AG10803 (cell line): ENCODE measurements around the gene S100Z.
A peak's percentile ranks its signal among the peaks of the same experiment; 100 is the strongest.

Experiments
- DNase-seq: peaks from one replicate; pipeline ENCODE4 v3.0.0; 2010; ENCODE audit warnings: low read depth
- H3K4me3 ChIP-seq: 2 replicates; pipeline ENCODE4 v1.5.1; 2011; ENCODE audit warnings: mild to moderate bottlenecking, low read length, control low read depth
- CTCF ChIP-seq: conservative IDR thresholded peaks from 2 replicates; pipeline ENCODE4 v1.5.1; 2011; ENCODE audit warnings: mild to moderate bottlenecking, low read length, control low read depth, inconsistent platforms

S100Z gene

GRCh38 chr5:76861612-76862011, 11.8 kb downstream of the S100Z start:
- no peak overlapping the region for H3K4me3 ChIP-seq
- DNase-seq = no peak
- no peak for TF ChIP-seq CTCF

- H3K4me3 ChIP-seq = no peak overlapping the region
- TF ChIP-seq CTCF = no peak
- no peak for DNase-seq
These were observed 13.2 kb downstream of the S100Z start for GRCh38 chr5:76863001-76863400.

DNA sequence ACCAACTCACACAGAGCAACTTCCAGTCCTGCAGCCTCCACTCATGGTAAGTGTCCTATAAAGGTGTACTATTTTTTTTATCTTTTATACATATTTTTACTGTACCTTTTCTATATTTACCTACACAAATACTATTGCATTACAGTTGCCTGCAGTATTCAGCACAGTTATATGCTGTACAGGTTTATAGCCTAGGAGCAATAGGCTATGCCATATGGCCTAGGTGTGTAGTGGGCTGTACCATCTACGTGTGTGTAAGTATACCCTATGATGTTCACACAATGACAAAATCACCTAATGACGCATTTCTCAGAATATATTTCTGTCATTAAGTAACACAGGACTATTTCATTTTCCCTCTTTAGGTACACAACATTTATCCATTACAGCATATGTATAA, 16.7 kb downstream of the S100Z start:
- DNase-seq = no peak
- no peak overlapping the region for H3K4me3 ChIP-seq
- TF ChIP-seq CTCF = no peak

DNA sequence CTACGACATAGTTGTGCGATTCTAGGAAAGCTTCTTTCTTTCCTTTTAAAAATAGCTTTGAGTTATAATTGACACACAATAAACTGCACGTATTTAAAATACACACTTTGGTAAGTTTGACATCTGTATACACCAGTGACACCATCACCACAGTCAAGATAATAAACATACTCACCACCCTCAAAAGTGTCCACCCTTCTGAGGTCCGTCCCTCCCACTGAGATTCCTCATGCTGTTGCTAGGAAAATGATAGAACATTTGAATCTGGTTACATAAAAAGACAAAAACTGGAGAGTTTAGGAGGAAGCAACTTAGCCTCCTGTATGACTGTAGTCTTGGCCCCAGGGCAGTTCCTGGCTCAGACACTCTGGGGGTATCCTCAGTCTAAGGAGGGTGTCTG, 17.2 kb downstream of the S100Z start:
- no peak for DNase-seq
- no peak for TF ChIP-seq CTCF

DNA sequence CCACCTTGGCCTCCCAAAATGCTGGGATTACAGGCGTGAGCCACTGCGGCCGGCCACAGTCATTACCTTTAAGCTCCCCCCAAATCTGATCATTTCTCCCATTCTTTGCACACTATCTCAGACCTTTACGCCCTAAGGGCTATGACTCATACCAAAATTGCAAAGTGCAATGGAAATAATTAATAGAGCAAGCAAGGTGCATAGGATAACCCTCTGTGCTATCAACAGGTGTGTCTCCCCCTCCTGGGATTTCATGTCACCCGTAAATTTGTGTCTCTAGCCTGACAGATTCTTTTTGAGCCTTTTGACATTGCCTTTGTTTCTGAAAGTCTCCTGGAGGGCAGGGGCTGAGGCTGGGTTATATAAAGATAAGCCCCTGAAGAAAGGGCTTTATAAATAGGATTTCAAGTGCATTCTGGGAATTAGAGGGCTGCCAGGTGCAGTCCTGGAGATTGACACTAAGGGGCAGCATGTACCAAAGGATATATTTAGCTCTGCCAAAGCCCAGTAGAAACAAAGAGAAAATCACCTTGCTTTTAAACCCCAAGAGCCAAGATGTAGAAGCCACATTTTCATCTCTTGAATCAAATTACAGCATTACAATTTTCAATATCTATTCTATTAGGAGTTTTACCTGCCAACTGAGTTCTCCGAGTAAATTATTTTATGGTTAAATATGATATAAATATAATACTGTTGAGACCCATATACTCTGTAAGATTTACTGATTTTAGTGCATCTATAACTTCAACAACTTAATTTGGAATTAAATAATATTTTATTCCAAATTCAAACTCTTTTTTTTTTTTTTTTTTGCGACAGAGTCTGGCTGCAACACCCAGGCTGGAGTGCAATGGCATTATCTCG, 18.2 kb downstream of the S100Z start:
- peak; percentile 54 for DNase-seq
- no peak overlapping the region for H3K4me3 ChIP-seq
- TF ChIP-seq CTCF = peak; percentile 78

More for the DNA sequence above, 17.2 kb downstream of the S100Z start:
- H3K4me3 ChIP-seq = no peak overlapping the region

DNA sequence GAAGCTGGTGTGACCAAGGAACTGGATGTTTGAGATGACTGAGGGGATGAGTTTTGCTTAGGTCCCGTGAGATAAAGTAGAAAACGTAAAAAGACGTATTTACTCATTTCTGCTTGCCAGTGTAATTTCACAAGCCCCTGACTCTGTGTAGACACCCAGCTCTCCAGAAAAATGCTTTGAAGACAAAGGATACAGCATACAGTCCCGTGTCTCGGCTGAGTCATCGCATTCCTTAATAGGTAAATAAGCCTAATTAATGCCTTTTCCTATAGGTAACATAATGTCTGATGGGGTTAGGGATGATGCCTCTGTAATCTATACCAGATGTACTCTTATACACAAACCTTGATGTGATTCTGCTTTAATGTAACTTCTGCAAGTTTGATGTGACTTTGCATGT, 20.2 kb downstream of the S100Z start:
- TF ChIP-seq CTCF = no peak
- DNase-seq = peak; percentile 5

GRCh38 chr5:76874088-76874581, 24.3 kb downstream of the S100Z start:
- no peak for TF ChIP-seq CTCF
- H3K4me3 ChIP-seq = no peak overlapping the region
- DNase-seq = no peak

More for the DNA sequence above, 20.2 kb downstream of the S100Z start:
- H3K4me3 ChIP-seq = no peak overlapping the region
